ENCODE measurements around the gene RGS6. TPM values are rescaled to one million over a fixed set of nuclear protein-coding genes. Genes with fewer than 3 reads are reported as not detected.

Gene RGS6
- total RNA-seq, 1 experiment from 2014 or later, result not detected

- POLR2A ChIA-PET, result no interaction called here
- no TSS peak for BruUV-seq (replicated peaks)
- CTCF ChIA-PET, result no interaction called here
Observed at GRCh38 chr14:72535485-72535884, 603.3 kb downstream of the RGS6 start.

DNA sequence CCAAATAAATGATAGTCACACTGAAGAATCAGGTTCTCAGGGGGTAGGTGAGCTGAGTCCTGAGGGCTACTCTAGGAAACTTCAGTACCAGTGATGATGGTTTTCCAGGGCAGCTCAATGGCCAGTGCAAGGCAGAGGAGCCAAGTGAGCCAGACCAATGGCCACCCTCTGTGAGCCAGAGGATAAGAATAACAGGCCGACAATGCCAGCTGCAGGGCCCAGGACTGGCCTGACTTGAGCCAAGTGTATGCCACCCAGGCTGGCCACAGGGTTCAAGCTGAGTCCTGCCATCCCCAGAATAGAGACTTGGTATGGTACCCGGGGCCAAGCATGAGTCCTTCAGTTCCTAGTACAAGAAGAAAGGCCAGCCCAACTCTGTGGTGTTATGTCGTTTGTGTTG lies 606.2 kb downstream of the RGS6 start:
- POLR2A ChIA-PET, result interaction anchor here (0.6 to 0.9 kb wide), 2 partner anchors 95 to 341 kb away, joined by 3 read pairs; no protein-coding TSS in a partner anchor
- no peak for TF ChIP-seq CTCF (IDR thresholded peaks at IDR 0.05; ENCODE audit: unreplicated experiment)
- DNase-seq (ENCODE audit: unreplicated experiment), result no peak
- no TSS peak for BruUV-seq (replicated peaks)
- no peak overlapping the region for H3K27ac Mint-ChIP-seq (ENCODE audit: low read depth, unreplicated experiment)
- H3K36me3 Mint-ChIP-seq (ENCODE audit: insufficient read depth, unreplicated experiment), result no peaks in the 10 kb centered on the region
- H3K9me3 Mint-ChIP-seq (ENCODE audit: unreplicated experiment), result peaks cover 15% of the 10 kb centered on the region
- H3K27me3 Mint-ChIP-seq (ENCODE audit: insufficient read depth, unreplicated experiment), result no peaks in the 10 kb centered on the region
- H3K4me3 Mint-ChIP-seq (ENCODE audit: unreplicated experiment), result no peak overlapping the region
- CTCF ChIA-PET, result interaction anchor here (1.2 to 1.3 kb wide), 2 partner anchors 24 to 369 kb away, joined by 3 read pairs; no protein-coding TSS in a partner anchor
- intact Hi-C loops (cut with micrococcal nuclease), result no loop called here
- no peaks in the 10 kb centered on the region for H3K4me1 Mint-ChIP-seq (ENCODE audit: insufficient read depth, unreplicated experiment)

More at GRCh38 chr14:72535485-72535884, 603.3 kb downstream of the RGS6 start:
- DNase-seq (ENCODE audit: unreplicated experiment), result no peak
- no peaks in the 10 kb centered on the region for H3K36me3 Mint-ChIP-seq (ENCODE audit: insufficient read depth, unreplicated experiment)
- H3K9me3 Mint-ChIP-seq (ENCODE audit: unreplicated experiment), result peaks cover 17% of the 10 kb centered on the region
- no peak overlapping the region for H3K4me3 Mint-ChIP-seq (ENCODE audit: unreplicated experiment)
- no peak overlapping the region for H3K27ac Mint-ChIP-seq (ENCODE audit: low read depth, unreplicated experiment)
- H3K4me1 Mint-ChIP-seq (ENCODE audit: insufficient read depth, unreplicated experiment), result no peaks in the 10 kb centered on the region
- H3K27me3 Mint-ChIP-seq (ENCODE audit: insufficient read depth, unreplicated experiment), result no peaks in the 10 kb centered on the region
- intact Hi-C loops (cut with micrococcal nuclease), result no loop called here
- TF ChIP-seq CTCF (IDR thresholded peaks at IDR 0.05; ENCODE audit: unreplicated experiment), result no peak

DNA sequence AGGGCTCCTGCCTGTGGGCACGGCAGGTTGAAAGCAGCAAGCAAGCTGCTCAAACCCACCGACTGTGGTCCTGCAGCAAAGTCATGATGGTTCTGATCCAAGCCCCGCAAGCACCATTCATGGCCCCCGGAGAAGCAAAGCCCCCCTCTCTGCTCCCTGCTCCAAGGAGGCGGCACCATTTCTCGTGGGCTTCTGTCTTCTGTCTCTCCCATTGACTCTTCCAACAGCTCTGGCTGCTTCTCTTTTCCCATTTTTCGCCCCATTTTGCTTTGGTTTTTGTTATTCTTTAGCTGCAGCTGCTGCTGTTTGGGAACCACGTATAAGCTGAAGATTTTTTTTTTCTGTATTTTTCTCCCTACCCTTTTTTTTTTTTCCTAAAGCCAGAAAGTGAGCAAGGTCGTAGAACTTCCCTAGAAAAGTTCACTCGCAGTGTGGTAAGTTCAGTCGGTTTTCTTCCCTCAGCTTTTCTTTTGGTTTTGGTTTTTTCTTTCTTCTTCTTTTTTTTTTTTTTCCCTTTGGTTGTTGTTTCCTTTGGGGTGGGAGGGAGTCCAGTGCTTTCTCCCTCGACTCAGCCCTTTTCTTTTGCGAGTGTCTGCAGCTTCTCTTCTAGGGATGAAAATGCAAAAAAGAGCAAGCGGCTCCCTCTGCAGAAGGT lies 607.6 kb downstream of the RGS6 start:
- DNase-seq (ENCODE audit: unreplicated experiment), result no peak
- Mint-ChIP-seq H3K9me3 (ENCODE audit: unreplicated experiment) (peaks cover under 1% of the 10 kb centered on the region), H3K36me3 (ENCODE audit: insufficient read depth, unreplicated experiment) (no peaks in the 10 kb centered on the region), H3K4me3 (ENCODE audit: unreplicated experiment) (no peak overlapping the region), H3K27ac (ENCODE audit: low read depth, unreplicated experiment) (no peak overlapping the region), H3K27me3 (ENCODE audit: insufficient read depth, unreplicated experiment) (no peaks in the 10 kb centered on the region), H3K4me1 (ENCODE audit: insufficient read depth, unreplicated experiment) (peaks cover 7% of the 10 kb centered on the region)
- ChIA-PET CTCF (interaction anchor here (0.6 to 1.4 kb wide), 4 partner anchors 13 to 321 kb away, joined by 3 read pairs; no protein-coding TSS in a partner anchor), POLR2A (no interaction called here)
- intact Hi-C loops (cut with micrococcal nuclease), result no loop called here
- BruUV-seq (replicated peaks), result no TSS peak
- TF ChIP-seq CTCF (IDR thresholded peaks at IDR 0.05; ENCODE audit: unreplicated experiment), result no peak

DNA sequence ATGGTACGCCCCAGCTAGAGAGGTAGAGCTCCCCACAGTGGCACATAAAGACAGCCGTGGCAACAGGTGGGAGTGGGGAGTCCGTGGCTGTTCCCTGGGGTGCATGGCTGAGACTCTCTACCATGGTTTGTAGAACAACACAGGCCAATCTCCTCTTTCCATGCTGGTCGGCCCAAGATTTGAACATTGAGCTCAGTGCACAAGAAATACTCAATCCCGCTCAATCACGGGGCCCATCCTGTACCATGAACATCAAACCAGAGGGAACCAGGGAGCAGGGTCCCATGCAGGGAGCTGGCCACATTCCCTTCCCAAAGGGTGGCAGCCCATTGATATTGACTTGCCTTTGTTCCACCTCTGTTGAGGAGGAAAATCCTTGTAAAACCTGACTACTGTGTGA lies 608.6 kb downstream of the RGS6 start:
- Mint-ChIP-seq H3K9me3 (ENCODE audit: unreplicated experiment) (no peaks in the 10 kb centered on the region), H3K36me3 (ENCODE audit: insufficient read depth, unreplicated experiment) (no peaks in the 10 kb centered on the region), H3K4me3 (ENCODE audit: unreplicated experiment) (no peak overlapping the region), H3K4me1 (ENCODE audit: insufficient read depth, unreplicated experiment) (peaks cover 15% of the 10 kb centered on the region), H3K27ac (ENCODE audit: low read depth, unreplicated experiment) (no peak overlapping the region), H3K27me3 (ENCODE audit: insufficient read depth, unreplicated experiment) (no peaks in the 10 kb centered on the region)
- no TSS peak for BruUV-seq (replicated peaks)
- ChIA-PET CTCF (interaction anchor here (0.6 to 1.4 kb wide), 3 partner anchors 14 to 408 kb away, joined by 3 to 4 read pairs (median 3); no protein-coding TSS in a partner anchor), POLR2A (no interaction called here)
- TF ChIP-seq CTCF (IDR thresholded peaks at IDR 0.05; ENCODE audit: unreplicated experiment), result no peak
- intact Hi-C loops (cut with micrococcal nuclease), result no loop called here
- DNase-seq (ENCODE audit: unreplicated experiment), result no peak

Data from MCF 10A (cell line).